Activated CD8-positive, alpha-beta T cell treated with anti-CD3 and anti-CD28 coated beads for 36 hours (primary cell): ENCODE results near the gene ADAMTS17. TPM values are rescaled to one million over a fixed set of nuclear protein-coding genes. Genes with fewer than 3 reads are reported as not detected.

Source experiments
- ATAC-seq: fragments of 200-7000 bp; cut with Tn5 transposase; one replicate; pipeline ENCODE4 v1.10.0; 2021; ENCODE audit warnings: mild to moderate bottlenecking, moderate library complexity
- CTCF ChIA-PET: fragments of 350-600 bp; sonication (Branson Sonifier 250); formaldehyde crosslinking; loops from one replicate; lab custom pipeline; 2021; ENCODE audit warnings: antibody characterized with exemption; lab: Charles Lee
- POLR2A ChIA-PET: fragments of 350-600 bp; sonication (Branson Sonifier 250); formaldehyde crosslinking; loops from one replicate; lab custom pipeline; 2021; ENCODE audit warnings: antibody characterized with exemption; lab: Charles Lee
- DNase-seq: peaks from one replicate; pipeline ENCODE4 v3.0.0-alpha.2; 2020
- H3K27ac Mint-ChIP-seq: one replicate; pipeline ENCODE4 v1.8.0; 2021; ENCODE audit warnings: mild to moderate bottlenecking, mixed read lengths
- H3K27me3 Mint-ChIP-seq: one replicate; pipeline ENCODE4 v1.8.0; 2021; ENCODE audit warnings: mixed read lengths
- H3K36me3 Mint-ChIP-seq: one replicate; pipeline ENCODE4 v1.8.0; 2021; ENCODE audit warnings: low read depth, mixed read lengths
- H3K4me1 Mint-ChIP-seq: one replicate; pipeline ENCODE4 v1.8.0; 2021; ENCODE audit warnings: low read depth, mixed read lengths
- H3K4me3 Mint-ChIP-seq: one replicate; pipeline ENCODE4 v1.8.0; 2021; ENCODE audit warnings: mild to moderate bottlenecking, moderate library complexity, mixed read lengths
- H3K9me3 Mint-ChIP-seq: one replicate; pipeline ENCODE4 v1.8.0; 2021; ENCODE audit warnings: mixed read lengths
- intact Hi-C: fragments of 100-400 bp; cut with micrococcal nuclease; formaldehyde crosslinking; loops from one replicate; pipeline ENCODE4 v1.10.0; 2022
- total RNA-seq, 2 experiments: library from RNA; stranded (reverse); gene quantifications; one replicate each; pipeline ENCODE4 v1.2.3, GENCODE V29; 2021
- TF ChIP-seq, protein P1 (sequence below): fragments of 200-600 bp; IDR thresholded peaks from one replicate; pipeline ENCODE4 v1.8.0; 2022; ENCODE audit warnings: antibody characterized with exemption, mild to moderate bottlenecking

The ADAMTS17 gene
- total RNA-seq, 2 experiments from 2014 or later: 0.60 to 1.5 TPM

DNA sequence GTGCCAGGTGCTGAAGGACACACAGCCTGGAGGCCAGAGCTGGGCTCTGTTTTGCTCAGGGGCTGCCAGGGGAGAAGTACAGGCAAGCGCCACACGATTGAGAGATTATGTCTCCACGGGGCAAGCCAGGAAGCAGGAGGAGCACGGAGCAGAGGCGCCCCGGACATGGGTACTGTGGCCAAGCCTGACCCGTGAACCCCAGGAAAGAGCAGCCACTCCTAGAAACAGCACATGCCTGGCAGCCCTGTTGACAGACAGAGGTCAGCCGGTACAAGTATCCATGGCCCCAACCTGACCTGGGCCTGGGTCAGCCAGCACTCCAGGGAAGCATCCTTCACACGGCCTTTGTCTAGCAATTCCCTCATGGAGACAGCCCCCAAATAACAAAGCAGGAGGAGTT is 89.4 kb downstream of the ADAMTS17 start:
- DNase-seq (no peak), ATAC-seq (no peak)
- ChIA-PET CTCF (no interaction called here), POLR2A (no interaction called here)
- no peak overlapping the region for H3K27ac Mint-ChIP-seq
- TF ChIP-seq, protein P1, sequence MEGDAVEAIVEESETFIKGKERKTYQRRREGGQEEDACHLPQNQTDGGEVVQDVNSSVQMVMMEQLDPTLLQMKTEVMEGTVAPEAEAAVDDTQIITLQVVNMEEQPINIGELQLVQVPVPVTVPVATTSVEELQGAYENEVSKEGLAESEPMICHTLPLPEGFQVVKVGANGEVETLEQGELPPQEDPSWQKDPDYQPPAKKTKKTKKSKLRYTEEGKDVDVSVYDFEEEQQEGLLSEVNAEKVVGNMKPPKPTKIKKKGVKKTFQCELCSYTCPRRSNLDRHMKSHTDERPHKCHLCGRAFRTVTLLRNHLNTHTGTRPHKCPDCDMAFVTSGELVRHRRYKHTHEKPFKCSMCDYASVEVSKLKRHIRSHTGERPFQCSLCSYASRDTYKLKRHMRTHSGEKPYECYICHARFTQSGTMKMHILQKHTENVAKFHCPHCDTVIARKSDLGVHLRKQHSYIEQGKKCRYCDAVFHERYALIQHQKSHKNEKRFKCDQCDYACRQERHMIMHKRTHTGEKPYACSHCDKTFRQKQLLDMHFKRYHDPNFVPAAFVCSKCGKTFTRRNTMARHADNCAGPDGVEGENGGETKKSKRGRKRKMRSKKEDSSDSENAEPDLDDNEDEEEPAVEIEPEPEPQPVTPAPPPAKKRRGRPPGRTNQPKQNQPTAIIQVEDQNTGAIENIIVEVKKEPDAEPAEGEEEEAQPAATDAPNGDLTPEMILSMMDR: no peak
- intact Hi-C loops: no loop called here
- H3K4me1 Mint-ChIP-seq: no peaks in the 10 kb centered on the region
- no peak overlapping the region for H3K4me3 Mint-ChIP-seq
- no peaks in the 10 kb centered on the region for H3K27me3 Mint-ChIP-seq
- H3K36me3 Mint-ChIP-seq: no peaks in the 10 kb centered on the region
- H3K9me3 Mint-ChIP-seq: no peaks in the 10 kb centered on the region

DNA sequence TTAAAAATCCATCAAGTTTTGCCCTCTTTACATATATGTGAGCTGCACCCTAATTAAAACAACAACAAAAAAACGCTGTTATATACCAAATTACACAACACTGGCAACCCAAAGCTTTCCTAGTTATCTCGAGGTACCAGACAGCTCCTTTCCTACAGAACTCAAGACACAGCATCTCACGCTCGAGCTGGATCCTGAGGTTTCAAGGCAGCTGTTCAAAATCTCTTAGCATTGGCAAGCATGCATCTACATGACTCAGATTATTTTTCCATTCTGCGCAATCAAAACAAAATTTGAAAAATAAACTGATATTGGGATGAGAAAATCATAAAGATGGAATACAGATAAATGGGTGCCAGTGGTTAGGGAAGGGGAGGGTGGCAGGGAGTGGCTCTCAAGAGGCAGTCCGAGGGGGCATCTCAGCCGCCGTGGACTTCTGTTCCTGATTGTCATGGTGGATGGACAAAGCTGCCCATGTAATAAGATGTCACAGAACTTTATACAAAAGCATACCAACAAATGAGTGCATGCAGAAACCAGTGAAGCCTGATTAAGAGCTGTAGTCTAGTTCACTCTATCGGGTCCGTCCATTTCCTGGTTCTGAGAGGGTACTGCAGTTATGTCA is 91.5 kb downstream of the ADAMTS17 start:
- Mint-ChIP-seq H3K36me3 (no peaks in the 10 kb centered on the region), H3K4me1 (no peaks in the 10 kb centered on the region), H3K9me3 (no peaks in the 10 kb centered on the region), H3K27me3 (no peaks in the 10 kb centered on the region), H3K27ac (no peak overlapping the region), H3K4me3 (no peak overlapping the region)
- intact Hi-C loops: no loop called here
- ChIA-PET CTCF (no interaction called here), POLR2A (no interaction called here)
- TF ChIP-seq, protein P1: no peak
- DNase-seq: no peak
- no peak for ATAC-seq

DNA sequence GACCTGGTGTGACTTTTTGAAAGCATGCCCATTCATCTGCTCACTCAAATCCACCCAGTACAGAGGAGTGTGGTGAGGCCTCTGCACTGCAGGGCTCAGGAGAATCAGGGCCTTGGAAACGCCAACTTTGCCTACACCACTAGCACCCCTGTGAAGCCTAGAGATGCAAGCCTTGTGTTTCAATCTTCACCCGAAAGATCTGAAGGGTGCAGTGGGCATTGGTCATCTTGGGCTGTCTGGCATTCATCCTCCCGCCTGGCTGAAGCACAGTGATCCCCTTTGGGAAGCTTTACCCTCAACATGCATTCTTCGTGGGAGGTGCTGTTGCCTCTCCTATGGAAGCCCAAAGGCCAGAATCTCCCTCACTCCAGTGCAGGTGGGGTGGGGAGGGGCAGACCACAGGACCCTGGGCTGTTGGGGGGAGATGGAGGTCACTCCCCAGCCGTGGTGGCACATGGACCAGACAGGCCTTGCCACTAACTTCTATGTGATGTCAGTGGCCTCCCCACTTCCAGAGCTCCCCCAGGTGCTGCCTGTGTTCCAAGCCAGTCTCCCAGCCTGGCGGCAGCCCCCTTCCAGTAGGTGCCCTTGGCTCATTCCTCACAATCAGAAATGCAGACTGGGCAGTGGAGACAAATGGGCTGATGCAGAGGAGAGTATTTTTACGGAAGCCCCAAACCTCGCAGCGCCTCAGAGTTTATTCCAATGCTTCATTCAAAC is 92.5 kb downstream of the ADAMTS17 start:
- H3K27me3 Mint-ChIP-seq: no peaks in the 10 kb centered on the region
- no peaks in the 10 kb centered on the region for H3K36me3 Mint-ChIP-seq
- no peak for ATAC-seq
- no peak overlapping the region for H3K27ac Mint-ChIP-seq
- TF ChIP-seq, protein P1: no peak
- ChIA-PET POLR2A (no interaction called here), CTCF (no interaction called here)
- intact Hi-C loops: no loop called here
- no peak overlapping the region for H3K4me3 Mint-ChIP-seq
- H3K4me1 Mint-ChIP-seq: no peaks in the 10 kb centered on the region
- no peaks in the 10 kb centered on the region for H3K9me3 Mint-ChIP-seq
- DNase-seq: no peak

DNA sequence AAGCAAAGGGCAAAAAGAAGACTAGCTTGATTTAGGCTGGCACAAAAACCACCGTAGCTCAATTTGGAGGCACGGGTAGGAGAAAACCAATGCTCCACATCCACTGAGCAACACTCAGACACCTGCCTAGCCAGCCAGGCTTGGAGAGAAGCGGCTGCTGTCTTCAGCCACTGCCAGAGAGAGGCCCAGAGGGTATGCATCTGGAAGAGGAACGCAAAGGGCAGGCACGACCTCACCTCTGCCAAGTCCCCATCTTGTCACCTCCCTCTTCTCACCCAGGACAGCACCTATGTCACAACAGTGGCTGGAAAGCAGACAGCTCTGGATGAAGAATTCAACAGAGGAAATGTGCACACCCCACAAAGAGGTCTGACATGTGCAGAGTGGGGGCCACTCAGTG is 93.5 kb downstream of the ADAMTS17 start:
- DNase-seq (no peak), ATAC-seq (no peak)
- Mint-ChIP-seq H3K4me3 (no peak overlapping the region), H3K36me3 (no peaks in the 10 kb centered on the region), H3K9me3 (no peaks in the 10 kb centered on the region), H3K27me3 (no peaks in the 10 kb centered on the region), H3K4me1 (no peaks in the 10 kb centered on the region), H3K27ac (no peak overlapping the region)
- POLR2A ChIA-PET: no interaction called here
- CTCF ChIA-PET: no interaction called here
- TF ChIP-seq, protein P1: no peak
- intact Hi-C loops: no loop called here
